Body of pancreas (tissue), 4 donors: ENCODE data around the gene TSPEAR.

Experiments used
- POLR2A ChIP-seq, 3 donors: fragments of 450-650 bp; IDR thresholded peaks; one replicate each; pipeline ENCODE4 v1.6.1; 2016; ENCODE audit warnings: antibody characterized with exemption in 3 of 3, mild to moderate bottlenecking in 2 of 3
- TF ChIP-seq, protein P1 (sequence below), 7 experiments: fragments of 450-650 bp in 4 of 7; fragments of 200-600 bp in 3 of 7; sonication (generic) in 3 of 7; IDR thresholded peaks; one replicate each; pipeline ENCODE4 v1.5.1; 2016 to 2019; ENCODE audit warnings: antibody characterized with exemption in 7 of 7

GRCh38 chr21:44450402-44450801, 261.0 kb downstream of the TSPEAR start:
- TF ChIP-seq, protein P1, sequence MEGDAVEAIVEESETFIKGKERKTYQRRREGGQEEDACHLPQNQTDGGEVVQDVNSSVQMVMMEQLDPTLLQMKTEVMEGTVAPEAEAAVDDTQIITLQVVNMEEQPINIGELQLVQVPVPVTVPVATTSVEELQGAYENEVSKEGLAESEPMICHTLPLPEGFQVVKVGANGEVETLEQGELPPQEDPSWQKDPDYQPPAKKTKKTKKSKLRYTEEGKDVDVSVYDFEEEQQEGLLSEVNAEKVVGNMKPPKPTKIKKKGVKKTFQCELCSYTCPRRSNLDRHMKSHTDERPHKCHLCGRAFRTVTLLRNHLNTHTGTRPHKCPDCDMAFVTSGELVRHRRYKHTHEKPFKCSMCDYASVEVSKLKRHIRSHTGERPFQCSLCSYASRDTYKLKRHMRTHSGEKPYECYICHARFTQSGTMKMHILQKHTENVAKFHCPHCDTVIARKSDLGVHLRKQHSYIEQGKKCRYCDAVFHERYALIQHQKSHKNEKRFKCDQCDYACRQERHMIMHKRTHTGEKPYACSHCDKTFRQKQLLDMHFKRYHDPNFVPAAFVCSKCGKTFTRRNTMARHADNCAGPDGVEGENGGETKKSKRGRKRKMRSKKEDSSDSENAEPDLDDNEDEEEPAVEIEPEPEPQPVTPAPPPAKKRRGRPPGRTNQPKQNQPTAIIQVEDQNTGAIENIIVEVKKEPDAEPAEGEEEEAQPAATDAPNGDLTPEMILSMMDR (IDR thresholded peaks at IDR 0.05), result no peak
- TF ChIP-seq POLR2A (IDR thresholded peaks at IDR 0.05), result no peak
